Panc1 (cell line): Measurements from ENCODE around the gene TMEM179B. TPM values are rescaled to one million over a fixed set of nuclear protein-coding genes. Genes with fewer than 3 reads are reported as not detected.

Experiments used
- ATAC-seq: fragments of 200-7000 bp; cut with Tn5 transposase; 2 replicates; pipeline ENCODE4 v1.9.1; 2020; ENCODE audit warnings: mild to moderate bottlenecking, moderate library complexity
- BruUV-seq: library from RNA; stranded (reverse); fragments of 400-500 nt; replicated peaks from 2 replicates; lab custom pipeline; 2021; lab: Mats Ljungman, UMichigan
- CTCF ChIA-PET: fragments of 300-600 bp; sonication (Branson Sonifier 250); formaldehyde crosslinking; loops from one replicate; lab custom pipeline; 2022; ENCODE audit warnings: antibody characterized with exemption; lab: Charles Lee
- POLR2A ChIA-PET: fragments of 300-600 bp; sonication (Branson Sonifier 250); formaldehyde crosslinking; loops from one replicate; lab custom pipeline; 2022; ENCODE audit warnings: antibody characterized with exemption; lab: Charles Lee
- DNase-seq: peaks from one replicate; pipeline ENCODE4 v3.0.0-alpha.2; 2010; ENCODE audit warnings: low read depth, low spot score
- H3K27ac ChIP-seq: 2 replicates; pipeline ENCODE4 v1.5.1; 2011; ENCODE audit warnings: mild to moderate bottlenecking, low read length, inconsistent platforms
- H3K27me3 ChIP-seq: fragments of 200-500 bp; sonication (Bioruptor generic); 2 replicates; pipeline ENCODE4 v1.6.0; 2014; ENCODE audit warnings: low read length, inconsistent platforms; ENCODE audit not compliant: control insufficient read depth, insufficient read depth
- H3K36me3 ChIP-seq: fragments of 200-500 bp; sonication (Bioruptor generic); 2 replicates; pipeline ENCODE4 v1.5.1; 2014; ENCODE audit warnings: inconsistent platforms, mild to moderate bottlenecking, low read length, moderate library complexity; ENCODE audit not compliant: control insufficient read depth, insufficient read depth
- H3K4me1 ChIP-seq: 2 replicates; pipeline ENCODE4 v1.5.1; 2011; ENCODE audit warnings: inconsistent platforms, mild to moderate bottlenecking, low read length, moderate library complexity; ENCODE audit not compliant: control insufficient read depth, insufficient read depth
- H3K4me3 ChIP-seq, 2 experiments: 2 replicates each; pipeline ENCODE4 v1.5.1; 2011 to 2012; ENCODE audit warnings: low read depth in 2 of 2, low read length in 2 of 2, mild to moderate bottlenecking in 2 of 2, inconsistent platforms in 1 of 2, moderate library complexity in 1 of 2
- H3K9me3 ChIP-seq: fragments of 200-500 bp; sonication (Bioruptor generic); 2 replicates; pipeline ENCODE4 v1.5.1; 2014; ENCODE audit warnings: low read depth, mild to moderate bottlenecking, inconsistent platforms, low read length, moderate library complexity; ENCODE audit not compliant: control insufficient read depth, insufficient read depth
- CTCF ChIP-seq: fragments of 450-650 bp; IDR thresholded peaks from 2 replicates; pipeline ENCODE4 v1.5.1; 2017; ENCODE audit warnings: mild to moderate bottlenecking
- POLR2AphosphoS5 ChIP-seq: IDR thresholded peaks from 2 replicates; pipeline ENCODE4 v1.6.1; 2012; ENCODE audit warnings: mild to moderate bottlenecking, low read depth, low read length, moderate library complexity
- REST ChIP-seq, 2 experiments: IDR thresholded peaks; 2 replicates each; pipeline ENCODE4 v1.6.1; 2011 to 2012; ENCODE audit warnings: low read depth in 2 of 2, control low read depth in 1 of 2, low read length in 1 of 2, mild to moderate bottlenecking in 1 of 2, moderate library complexity in 1 of 2; ENCODE audit not compliant: insufficient read depth in 1 of 2
- SIN3A ChIP-seq: IDR thresholded peaks from 2 replicates; pipeline ENCODE4 v1.6.1; 2012; ENCODE audit warnings: low read depth, mild to moderate bottlenecking, low read length, moderate library complexity, borderline replicate concordance; ENCODE audit not compliant: insufficient read depth
- TCF7L2 ChIP-seq: IDR thresholded peaks from 2 replicates; pipeline ENCODE4 v1.6.1; 2011; ENCODE audit warnings: mild to moderate bottlenecking, low read depth, low read length, inconsistent platforms
- in situ Hi-C: cut with HindIII; loops from 2 replicates; pipeline ENCODE4 v1.10.0; 2016; ENCODE audit warnings: low sequenced_read_pairs, low pct_unique_long_range_greater_than_20kb
- intact Hi-C: fragments of 100-400 bp; cut with micrococcal nuclease; formaldehyde crosslinking; loops from one replicate; pipeline ENCODE4 v1.10.0; 2022; ENCODE audit not compliant: unreplicated experiment
- total RNA-seq: library from RNA; stranded (reverse); gene quantifications from one replicate; pipeline ENCODE4 v1.2.1, GENCODE V29; 2021; ENCODE audit not compliant: unreplicated experiment

Gene TMEM179B
- total RNA-seq, 1 experiment from 2014 or later, result 50.9 TPM

GRCh38 chr11:62774407-62774806 is 12.8 kb upstream of the TMEM179B start:
- POLR2A ChIA-PET, result no interaction called here

GRCh38 chr11:62775646-62776045 is 11.6 kb upstream of the TMEM179B start:
- ChIA-PET CTCF (interaction anchor here (1.2 kb wide), 1 partner anchor 11 kb away, joined by 4 read pairs; no protein-coding TSS in a partner anchor), POLR2A (interaction anchor here (0.5 to 1.0 kb wide), 2 partner anchors 95 kb away, joined by 4 to 6 read pairs; no protein-coding TSS in a partner anchor)
- H3K27ac ChIP-seq, result no peak overlapping the region
- no peaks in the 10 kb centered on the region for H3K27me3 ChIP-seq
- no peaks in the 10 kb centered on the region for H3K9me3 ChIP-seq
- H3K4me1 ChIP-seq, result no peaks in the 10 kb centered on the region
- no peak for TF ChIP-seq SIN3A
- TF ChIP-seq REST (IDR thresholded peaks at IDR 0.05; ENCODE audit: insufficient read depth in 1 of 2, low read depth in 2 of 2, low read length in 1 of 2), result no peak
- no peak for TF ChIP-seq CTCF
- no peak for TF ChIP-seq TCF7L2
- no peak for DNase-seq
- no peak for ATAC-seq
- in situ Hi-C loops, result no loop called here
- no peaks in the 10 kb centered on the region for H3K36me3 ChIP-seq
- BruUV-seq, result no TSS peak
- intact Hi-C loops, result no loop called here
- no peak overlapping the region for H3K4me3 ChIP-seq

More at GRCh38 chr11:62774407-62774806, 12.8 kb upstream of the TMEM179B start:
- in situ Hi-C loops (no loop called here), intact Hi-C loops (no loop called here)
- Histone ChIP-seq H3K36me3 (no peaks in the 10 kb centered on the region), H3K4me1 (peaks cover 8% of the 10 kb centered on the region), H3K9me3 (no peaks in the 10 kb centered on the region), H3K4me3 (no peak overlapping the region), H3K27me3 (no peaks in the 10 kb centered on the region), H3K27ac (no peak overlapping the region)
- CTCF ChIA-PET, result interaction anchor here (1.2 kb wide), 1 partner anchor 12 kb away, joined by 4 read pairs; no protein-coding TSS in a partner anchor
- BruUV-seq, result no TSS peak
- ATAC-seq, result no peak
- no peak for TF ChIP-seq REST (IDR thresholded peaks at IDR 0.05; ENCODE audit: insufficient read depth in 1 of 2, low read depth in 2 of 2, low read length in 1 of 2)
- TF ChIP-seq SIN3A, result no peak
- TF ChIP-seq POLR2AphosphoS5, result no peak
- TF ChIP-seq CTCF, result no peak
- TF ChIP-seq TCF7L2, result no peak
- no peak for DNase-seq
